Activated B cell treated with CpG ODN at 0.5 μM for 24 hours (primary cell): ENCODE data around the gene PDLIM7. TPM values are rescaled to one million over a fixed set of nuclear protein-coding genes. Genes with fewer than 3 reads are reported as not detected.

ENCODE experiments used
- ATAC-seq: fragments of 200-7000 bp; cut with Tn5 transposase; one replicate; pipeline ENCODE4 v1.10.0; 2021; ENCODE audit warnings: low read depth, mild to moderate bottlenecking, moderate library complexity
- CTCF ChIA-PET: fragments of 350-600 bp; sonication (Branson Sonifier 250); formaldehyde crosslinking; loops from one replicate; lab custom pipeline; 2021; ENCODE audit warnings: antibody characterized with exemption; lab: Charles Lee
- POLR2A ChIA-PET: fragments of 350-600 bp; sonication (Branson Sonifier 250); formaldehyde crosslinking; loops from one replicate; lab custom pipeline; 2021; ENCODE audit warnings: antibody characterized with exemption; lab: Charles Lee
- DNase-seq: peaks from one replicate; pipeline ENCODE4 v3.0.0; 2022
- H3K27ac Mint-ChIP-seq: one replicate; pipeline ENCODE4 v1.8.0; 2020; ENCODE audit warnings: mixed read lengths
- H3K27me3 Mint-ChIP-seq: one replicate; pipeline ENCODE4 v1.8.0; 2021; ENCODE audit warnings: mixed read lengths
- H3K36me3 Mint-ChIP-seq: one replicate; pipeline ENCODE4 v1.8.0; 2021; ENCODE audit warnings: low read depth, mixed read lengths
- H3K4me1 Mint-ChIP-seq: one replicate; pipeline ENCODE4 v1.8.0; 2021; ENCODE audit warnings: mixed read lengths
- H3K4me3 Mint-ChIP-seq: one replicate; pipeline ENCODE4 v1.8.0; 2020; ENCODE audit warnings: mild to moderate bottlenecking, mixed read lengths
- H3K9me3 Mint-ChIP-seq: one replicate; pipeline ENCODE4 v1.8.0; 2020; ENCODE audit warnings: mixed read lengths
- CTCF ChIP-seq: fragments of 200-600 bp; IDR thresholded peaks from one replicate; pipeline ENCODE4 v1.8.0; 2022; ENCODE audit warnings: antibody characterized with exemption, mild to moderate bottlenecking
- intact Hi-C: fragments of 100-400 bp; cut with micrococcal nuclease; formaldehyde crosslinking; loops from one replicate; pipeline ENCODE4 v1.15.1; 2024
- total RNA-seq: library from RNA; stranded (reverse); gene quantifications from 2 replicates; pipeline ENCODE4 v1.2.3, GENCODE V29; 2022

The PDLIM7 gene
- total RNA-seq, 1 donor from 2014 or later = 17.7 TPM

GRCh38 chr5:177528631-177529030 is 31.2 kb upstream of the PDLIM7 start:
- Mint-ChIP-seq H3K27me3 (no peaks in the 10 kb centered on the region), H3K36me3 (peaks cover 44% of the 10 kb centered on the region), H3K4me3 (no peak overlapping the region), H3K4me1 (no peaks in the 10 kb centered on the region), H3K27ac (no peak overlapping the region), H3K9me3 (no peaks in the 10 kb centered on the region)
- ChIA-PET POLR2A (no interaction called here), CTCF (no interaction called here)
- no peak for ATAC-seq
- no peak for TF ChIP-seq CTCF
- intact Hi-C loops = no loop called here
- DNase-seq = no peak

- ChIA-PET CTCF (no interaction called here), POLR2A (no interaction called here)
- peaks cover 40% of the 10 kb centered on the region for H3K36me3 Mint-ChIP-seq
- ATAC-seq (no peak), DNase-seq (no peak)
- H3K27ac Mint-ChIP-seq = no peak overlapping the region
- no peaks in the 10 kb centered on the region for H3K27me3 Mint-ChIP-seq
- no peaks in the 10 kb centered on the region for H3K9me3 Mint-ChIP-seq
- H3K4me3 Mint-ChIP-seq = no peak overlapping the region
- no peaks in the 10 kb centered on the region for H3K4me1 Mint-ChIP-seq
- no peak for TF ChIP-seq CTCF
- intact Hi-C loops = no loop called here
Observed at GRCh38 chr5:177527595-177527994, 30.2 kb upstream of the PDLIM7 start.

- Mint-ChIP-seq H3K36me3 (peaks cover 32% of the 10 kb centered on the region), H3K9me3 (no peaks in the 10 kb centered on the region), H3K4me3 (no peak overlapping the region), H3K27ac (no peak overlapping the region), H3K4me1 (no peaks in the 10 kb centered on the region), H3K27me3 (no peaks in the 10 kb centered on the region)
- DNase-seq = no peak
- CTCF ChIA-PET = no interaction called here
- no peak for ATAC-seq
- TF ChIP-seq CTCF = no peak
- POLR2A ChIA-PET = no interaction called here
- intact Hi-C loops = no loop called here
Observed at GRCh38 chr5:177526791-177527190, 29.4 kb upstream of the PDLIM7 start.

GRCh38 chr5:177526191-177526590 is 28.8 kb upstream of the PDLIM7 start:
- Mint-ChIP-seq H3K4me3 (no peak overlapping the region), H3K27me3 (no peaks in the 10 kb centered on the region), H3K36me3 (peaks cover 33% of the 10 kb centered on the region), H3K4me1 (no peaks in the 10 kb centered on the region), H3K27ac (no peak overlapping the region), H3K9me3 (no peaks in the 10 kb centered on the region)
- intact Hi-C loops = no loop called here
- ATAC-seq (no peak), DNase-seq (no peak)
- no peak for TF ChIP-seq CTCF
- POLR2A ChIA-PET = no interaction called here
- CTCF ChIA-PET = no interaction called here

- Mint-ChIP-seq H3K4me1 (peaks cover 9% of the 10 kb centered on the region), H3K36me3 (peaks cover 33% of the 10 kb centered on the region), H3K4me3 (no peak overlapping the region), H3K27ac (no peak overlapping the region), H3K27me3 (no peaks in the 10 kb centered on the region), H3K9me3 (no peaks in the 10 kb centered on the region)
- DNase-seq = no peak
- ChIA-PET CTCF (no interaction called here), POLR2A (no interaction called here)
- no peak for ATAC-seq
- TF ChIP-seq CTCF = no peak
- intact Hi-C loops = no loop called here
Observed at GRCh38 chr5:177524941-177525655, 27.7 kb upstream of the PDLIM7 start.
